DND-41 (cell line): ENCODE data around the gene MAN1A1.

Experiments
- ATAC-seq: fragments of 200-7000 bp; cut with Tn5 transposase; 3 replicates; pipeline ENCODE4 v1.9.1; 2021; ENCODE audit warnings: low read depth; ENCODE audit not compliant: insufficient read depth
- DNase-seq: peaks from one replicate; pipeline ENCODE4 v3.0.0-alpha.2; 2020
- H2AFZ ChIP-seq: 2 replicates; pipeline ENCODE4 v1.6.0; 2012; ENCODE audit warnings: low read depth, low read length
- H3K27ac ChIP-seq: 2 replicates; pipeline ENCODE4 v1.5.1; 2012; ENCODE audit warnings: low read length, inconsistent platforms
- H3K27me3 ChIP-seq: fragments of 200-600 bp; sonication (generic); 2 replicates; pipeline ENCODE4 v1.6.0; 2012; ENCODE audit warnings: low read length, mild to moderate bottlenecking, inconsistent platforms; ENCODE audit not compliant: insufficient read depth, poor library complexity
- H3K36me3 ChIP-seq: 2 replicates; pipeline ENCODE4 v1.5.1; 2012; ENCODE audit warnings: low read length, inconsistent platforms; ENCODE audit not compliant: insufficient read depth
- H3K4me1 ChIP-seq: 2 replicates; pipeline ENCODE4 v1.5.1; 2012; ENCODE audit warnings: mild to moderate bottlenecking, low read length; ENCODE audit not compliant: insufficient read depth
- H3K4me2 ChIP-seq: 2 replicates; pipeline ENCODE4 v1.6.0; 2012; ENCODE audit warnings: mild to moderate bottlenecking, moderate library complexity, low read length, inconsistent platforms; ENCODE audit not compliant: insufficient read depth
- H3K4me3 ChIP-seq, 2 experiments: fragments of 200-600 bp in 1 of 2; shearing (Covaris generic) in 1 of 2; 2 replicates each; pipeline ENCODE4 v1.5.1; 2012 to 2016; ENCODE audit warnings: inconsistent platforms in 2 of 2, low read length in 2 of 2, mild to moderate bottlenecking in 2 of 2, low read depth in 1 of 2, moderate library complexity in 1 of 2
- H3K79me2 ChIP-seq: 2 replicates; pipeline ENCODE4 v1.6.0; 2012; ENCODE audit warnings: low read length, inconsistent platforms; ENCODE audit not compliant: insufficient read depth
- H3K9ac ChIP-seq: 2 replicates; pipeline ENCODE4 v1.6.0; 2012; ENCODE audit warnings: low read depth, mild to moderate bottlenecking, inconsistent platforms, low read length, moderate library complexity
- H3K9me3 ChIP-seq: 2 replicates; pipeline ENCODE4 v1.5.1; 2012; ENCODE audit warnings: low read length, moderate library complexity, mild to moderate bottlenecking, inconsistent platforms; ENCODE audit not compliant: insufficient read depth, severe bottlenecking
- H4K20me1 ChIP-seq: 2 replicates; pipeline ENCODE4 v1.6.0; 2012; ENCODE audit warnings: low read length; ENCODE audit not compliant: insufficient read depth
- CTCF ChIP-seq: IDR thresholded peaks from 2 replicates; pipeline ENCODE4 v1.5.1; 2012; ENCODE audit warnings: borderline replicate concordance, low read length, moderate library complexity, mild to moderate bottlenecking; ENCODE audit not compliant: poor library complexity, severe bottlenecking; ENCODE audit errors: extremely low read depth
- EZH2 ChIP-seq: IDR thresholded peaks from 3 replicates; pipeline ENCODE4 v1.6.1; 2012; ENCODE audit warnings: borderline replicate concordance, low read depth, mild to moderate bottlenecking, moderate library complexity, low read length, inconsistent platforms; ENCODE audit not compliant: severe bottlenecking

Gene MAN1A1

DNA sequence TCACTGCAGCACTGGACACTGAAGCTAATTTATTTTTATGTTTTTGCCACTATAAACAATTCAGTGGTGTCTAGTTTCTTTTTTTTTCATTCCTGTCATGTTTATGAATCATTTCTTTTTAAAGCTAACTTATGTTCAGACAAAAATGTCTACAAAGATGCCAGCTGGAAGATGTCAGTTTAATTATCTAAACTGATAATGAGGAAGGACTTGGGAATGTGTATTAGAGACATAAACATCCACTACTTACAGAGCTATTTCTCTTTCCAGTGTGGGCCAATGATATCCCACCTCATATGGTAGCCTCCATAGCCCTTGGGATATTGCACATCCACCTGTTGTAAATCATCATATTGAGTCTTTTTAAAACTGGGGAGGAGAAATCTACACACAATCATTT lies 139.0 kb downstream of the MAN1A1 start:
- H3K4me3 ChIP-seq, result no peak overlapping the region
- no peak overlapping the region for H3K4me2 ChIP-seq
- H3K36me3 ChIP-seq, result peaks cover 4% of the 10 kb centered on the region; the same call in 1 of the 2 replicates
- DNase-seq (no peak), ATAC-seq (no peak)
- no peaks in the 10 kb centered on the region for H3K4me1 ChIP-seq
- no peaks in the 10 kb centered on the region for H3K79me2 ChIP-seq
- no peaks in the 10 kb centered on the region for H3K27me3 ChIP-seq
- no peaks in the 10 kb centered on the region for H3K9me3 ChIP-seq
- TF ChIP-seq EZH2 (no peak), CTCF (no peak)
- H3K9ac ChIP-seq, result no peak overlapping the region
- no peak overlapping the region for H2AFZ ChIP-seq
- H4K20me1 ChIP-seq, result no peaks in the 10 kb centered on the region
- no peak overlapping the region for H3K27ac ChIP-seq

DNA sequence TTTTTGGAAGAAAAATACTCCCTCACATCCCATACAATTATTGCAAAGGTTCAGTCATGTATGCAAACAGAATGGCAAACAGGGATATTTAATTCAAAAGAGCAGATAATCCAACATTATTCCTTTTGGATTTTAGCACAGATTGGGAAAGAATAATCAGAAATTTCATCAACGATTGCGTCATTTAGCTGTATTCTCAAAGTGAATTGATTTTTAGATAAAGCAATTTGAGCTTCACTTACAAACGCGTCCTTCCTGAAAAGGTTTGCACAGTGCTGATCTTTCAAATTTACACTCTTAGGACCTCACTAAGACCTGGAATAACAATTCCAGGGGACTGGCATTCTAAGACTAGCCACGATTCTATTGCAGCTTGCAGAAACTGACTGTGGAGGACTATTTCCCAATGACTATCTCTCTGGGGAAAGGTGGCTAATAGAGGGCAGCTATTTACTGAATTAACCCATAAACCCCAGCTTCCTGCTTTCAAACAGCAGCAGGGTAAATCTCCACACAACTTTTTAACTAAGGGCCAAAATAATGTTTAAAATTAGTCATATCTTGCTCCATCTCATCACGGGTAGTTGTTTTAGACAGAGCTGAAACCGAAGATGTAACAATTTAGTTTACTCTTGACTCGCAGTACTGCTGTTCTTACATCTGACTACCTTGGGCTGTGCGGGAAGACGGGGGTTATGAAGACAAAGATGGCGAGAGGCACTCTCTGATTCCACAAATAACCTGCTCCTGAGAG lies 139.9 kb downstream of the MAN1A1 start:
- Histone ChIP-seq H3K9me3 (no peaks in the 10 kb centered on the region), H3K4me2 (no peak overlapping the region), H3K79me2 (no peaks in the 10 kb centered on the region), H2AFZ (no peak overlapping the region), H3K36me3 (peaks cover 4% of the 10 kb centered on the region; the same call in 1 of the 2 replicates), H3K4me1 (no peaks in the 10 kb centered on the region), H4K20me1 (no peaks in the 10 kb centered on the region), H3K27ac (no peak overlapping the region), H3K9ac (no peak overlapping the region), H3K27me3 (no peaks in the 10 kb centered on the region), H3K4me3 (no peak overlapping the region)
- ATAC-seq, result no peak
- TF ChIP-seq EZH2 (no peak), CTCF (no peak)
- DNase-seq, result no peak

DNA sequence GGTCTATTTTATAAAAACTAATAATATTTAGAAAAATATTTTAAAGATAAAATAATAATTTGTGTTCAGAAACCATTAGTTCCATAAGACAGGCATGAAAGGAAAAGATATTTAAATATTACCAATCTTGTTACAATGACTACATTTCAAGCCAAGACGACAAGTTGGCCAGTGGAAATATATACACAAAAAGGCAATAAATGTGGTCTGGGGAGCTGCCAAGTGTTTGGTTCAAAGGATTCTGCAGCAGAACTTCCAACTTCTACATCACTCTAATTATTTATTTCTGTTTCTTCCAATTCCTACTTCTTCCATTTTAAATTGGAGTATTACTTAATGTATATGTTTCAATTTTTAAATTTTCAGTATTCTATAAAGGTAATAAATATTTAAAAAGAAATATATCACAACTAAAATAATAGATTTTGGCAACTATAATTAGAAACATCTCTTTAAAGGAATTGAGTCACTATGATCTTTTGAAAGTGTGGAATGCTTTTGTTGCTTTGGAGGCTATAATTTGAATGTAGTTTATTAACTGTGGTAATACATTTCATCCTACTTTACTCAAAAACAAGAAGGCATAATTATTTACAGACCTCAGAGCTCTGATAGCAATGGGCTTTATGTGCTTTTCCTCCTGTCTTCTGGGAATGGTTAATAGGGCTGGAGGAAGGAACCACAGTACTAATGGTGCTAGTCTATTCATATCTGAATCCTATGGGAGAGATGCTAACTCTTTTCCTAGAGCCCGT lies 141.4 kb downstream of the MAN1A1 start:
- no peaks in the 10 kb centered on the region for H3K27me3 ChIP-seq
- H2AFZ ChIP-seq, result no peak overlapping the region
- H3K4me1 ChIP-seq, result no peaks in the 10 kb centered on the region
- H3K79me2 ChIP-seq, result no peaks in the 10 kb centered on the region
- no peak overlapping the region for H3K4me2 ChIP-seq
- no peak for TF ChIP-seq EZH2
- no peak for TF ChIP-seq CTCF
- H3K36me3 ChIP-seq, result peaks cover 12% of the 10 kb centered on the region; the same call in 1 of the 2 replicates
- H3K27ac ChIP-seq, result no peak overlapping the region
- ATAC-seq, result no peak
- H3K4me3 ChIP-seq, result no peak overlapping the region
- no peak overlapping the region for H3K9ac ChIP-seq
- H4K20me1 ChIP-seq, result no peaks in the 10 kb centered on the region
- H3K9me3 ChIP-seq, result no peaks in the 10 kb centered on the region
- DNase-seq, result no peak
